Hematopoietic multipotent progenitor cell treated with erythropoietin and hydrocortisone succinate and interleukin-3 and kit ligand, for 8 days (in vitro differentiated cells): ENCODE results near the gene HSPA12B.

Experiments used
- DNase-seq: peaks from one replicate; pipeline ENCODE4 v3.0.0-alpha.2; 2015

HSPA12B gene

GRCh38 chr20:3749087-3749688 is 16.7 kb downstream of the HSPA12B start:
- no peak for DNase-seq

DNA sequence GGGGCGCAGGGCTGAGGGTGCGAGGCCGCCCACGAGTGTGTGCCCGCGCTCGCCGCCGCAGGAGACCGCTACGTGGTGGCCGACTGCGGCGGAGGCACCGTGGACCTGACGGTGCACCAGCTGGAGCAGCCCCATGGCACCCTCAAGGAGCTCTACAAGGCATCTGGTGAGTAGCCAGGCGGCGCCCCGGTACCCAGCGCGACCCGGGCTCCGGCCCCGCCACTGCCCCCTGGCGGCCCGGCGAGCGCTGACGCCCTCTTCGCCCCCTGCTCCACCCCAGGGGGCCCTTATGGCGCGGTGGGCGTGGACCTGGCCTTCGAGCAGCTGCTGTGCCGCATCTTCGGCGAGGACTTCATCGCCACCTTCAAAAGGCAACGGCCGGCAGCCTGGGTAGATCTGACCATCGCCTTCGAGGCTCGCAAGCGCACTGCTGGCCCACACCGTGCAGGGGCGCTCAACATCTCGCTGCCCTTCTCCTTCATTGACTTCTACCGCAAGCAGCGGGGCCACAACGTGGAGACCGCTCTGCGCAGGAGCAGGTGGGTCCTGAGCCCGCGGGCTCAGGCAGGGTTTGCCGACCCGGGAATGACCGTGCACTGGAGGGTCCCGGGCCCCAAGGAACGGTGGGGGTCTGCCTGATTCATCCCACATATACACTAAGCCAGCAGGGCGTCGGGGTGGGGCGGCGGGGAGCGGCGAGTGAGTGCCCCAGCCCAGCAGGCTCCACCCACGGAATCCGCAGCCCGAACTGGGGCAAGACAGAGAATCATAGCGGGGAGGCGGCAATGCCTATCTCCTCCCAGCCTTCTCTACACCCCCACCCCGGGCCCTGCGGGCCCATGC is 17.4 kb downstream of the HSPA12B start:
- DNase-seq, result peak; percentile 49

DNA sequence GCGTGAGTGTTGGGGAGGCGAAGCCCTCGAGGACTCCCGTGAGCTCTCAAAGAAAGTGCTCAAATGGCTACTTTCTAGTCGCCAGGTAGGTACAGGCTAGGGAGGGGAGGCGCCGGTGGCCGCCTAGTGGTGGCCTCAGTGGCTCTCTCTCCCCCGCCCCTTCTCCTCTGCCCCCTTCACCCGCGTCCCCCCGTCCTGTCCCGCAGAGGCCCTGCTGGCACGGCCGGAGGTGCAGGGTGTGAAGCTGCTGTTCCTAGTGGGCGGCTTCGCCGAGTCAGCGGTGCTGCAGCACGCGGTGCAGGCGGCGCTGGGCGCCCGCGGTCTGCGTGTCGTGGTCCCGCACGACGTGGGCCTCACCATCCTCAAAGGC is 18.8 kb downstream of the HSPA12B start:
- no peak for DNase-seq

- DNase-seq, result peak; percentile 97
These were observed 19.3 kb downstream of the HSPA12B start for GRCh38 chr20:3751675-3752385.

GRCh38 chr20:3752386-3752759 is 19.9 kb downstream of the HSPA12B start:
- DNase-seq, result no peak

DNA sequence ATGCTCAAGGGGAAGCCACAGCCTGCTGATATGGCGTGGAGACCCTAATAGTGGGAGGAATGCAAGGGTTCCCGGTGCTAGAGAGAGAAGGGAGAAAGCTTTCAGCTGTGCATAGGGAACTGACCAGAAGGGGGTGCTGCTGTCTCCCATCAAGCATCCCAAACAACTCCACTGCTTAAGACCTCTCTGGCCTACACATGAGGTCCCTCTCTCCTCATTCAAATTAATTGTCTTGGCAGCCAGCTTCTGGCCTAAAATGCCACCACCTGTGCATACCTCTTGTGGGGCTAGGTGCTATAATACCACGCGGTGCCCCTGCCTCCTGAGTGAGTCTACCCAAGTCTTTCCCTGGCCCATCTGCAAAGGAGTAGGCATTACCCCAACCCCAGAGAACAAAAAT is 20.6 kb downstream of the HSPA12B start:
- DNase-seq, result peak; percentile 84

DNA sequence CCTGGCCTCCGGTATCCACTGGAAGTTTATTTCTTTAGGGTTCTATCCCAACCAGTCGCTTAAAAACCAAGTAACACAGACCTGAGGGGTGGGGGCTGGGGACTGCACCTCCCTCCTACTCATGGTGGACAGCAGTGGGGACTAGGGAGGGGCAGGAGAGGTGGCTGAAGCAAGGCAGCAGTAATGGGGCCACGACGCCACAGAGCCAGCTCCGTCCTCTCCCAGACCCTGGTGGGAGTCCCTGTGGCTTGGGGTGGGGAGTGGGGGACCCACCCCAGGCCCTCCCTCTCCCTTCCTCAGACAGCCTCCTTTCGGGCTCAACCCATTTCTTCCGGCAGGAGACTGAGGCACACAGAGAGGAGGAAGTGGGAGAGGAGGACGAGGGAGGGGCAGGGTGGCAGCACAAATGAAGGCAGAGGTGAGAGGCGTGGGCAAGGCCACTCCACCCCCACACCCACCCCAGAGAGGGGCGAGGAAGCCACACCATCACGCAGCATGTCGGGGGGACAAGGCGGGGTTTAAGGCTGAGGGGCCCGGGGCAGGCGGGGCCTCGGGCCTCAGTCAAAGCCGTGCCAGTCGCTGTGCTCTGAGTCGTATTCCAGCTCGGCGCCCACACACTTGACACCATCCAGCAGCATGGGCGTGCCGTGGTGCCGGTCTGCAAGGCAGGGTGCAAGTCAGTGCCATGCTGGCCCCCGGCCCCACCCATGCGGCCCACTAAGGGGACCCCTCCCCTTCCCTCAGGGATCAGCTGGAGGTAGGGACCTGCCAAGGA is 21.2 kb downstream of the HSPA12B start:
- no peak for DNase-seq

GRCh38 chr20:3754276-3754630 is 21.8 kb downstream of the HSPA12B start:
- DNase-seq, result no peak

GRCh38 chr20:3755269-3755668 is 22.8 kb downstream of the HSPA12B start:
- no peak for DNase-seq

GRCh38 chr20:3755814-3756480 is 23.5 kb downstream of the HSPA12B start:
- DNase-seq, result no peak

DNA sequence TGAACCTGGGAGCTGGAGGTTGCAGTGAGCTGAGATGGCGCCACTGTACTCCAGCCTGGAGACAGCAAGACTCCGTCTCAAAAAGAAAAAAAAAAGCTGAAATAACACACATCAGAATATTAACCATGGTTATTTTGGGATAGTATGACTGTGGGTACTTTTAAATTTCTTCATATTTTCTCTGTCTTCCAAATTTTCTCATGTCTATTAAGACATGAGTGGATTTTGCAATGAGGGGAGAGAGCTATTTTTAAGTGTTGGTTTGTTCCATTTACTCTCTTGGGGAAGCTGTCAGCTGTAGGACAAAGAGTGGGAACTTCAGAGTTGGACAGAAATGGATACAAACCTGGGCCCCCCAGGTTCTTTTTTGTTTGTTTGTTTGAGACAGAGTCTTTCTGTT is 24.8 kb downstream of the HSPA12B start:
- no peak for DNase-seq

DNA sequence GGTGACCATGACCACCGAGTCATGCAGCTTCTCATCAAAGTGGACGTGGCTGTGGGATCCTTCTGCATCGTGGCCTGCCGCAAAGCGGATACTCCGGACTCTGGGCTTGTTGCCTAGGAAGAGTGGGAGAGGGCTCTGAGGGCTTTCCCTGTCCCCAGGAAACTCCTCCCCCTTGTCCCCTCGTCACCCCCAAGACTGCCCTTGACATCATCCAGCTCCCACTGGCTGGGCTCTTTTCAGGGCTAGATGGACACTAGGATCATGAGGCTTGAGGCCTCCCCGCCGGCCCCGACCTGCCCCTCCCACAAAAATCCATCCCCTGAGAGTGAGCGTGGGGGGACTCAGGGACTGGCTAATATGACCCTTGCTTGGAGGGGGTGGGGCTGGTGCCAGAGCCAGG is 26.1 kb downstream of the HSPA12B start:
- DNase-seq, result no peak

- no peak for DNase-seq
These were observed 26.9 kb downstream of the HSPA12B start for GRCh38 chr20:3759316-3759823.

GRCh38 chr20:3759884-3760283 is 27.4 kb downstream of the HSPA12B start:
- DNase-seq, result no peak

DNA sequence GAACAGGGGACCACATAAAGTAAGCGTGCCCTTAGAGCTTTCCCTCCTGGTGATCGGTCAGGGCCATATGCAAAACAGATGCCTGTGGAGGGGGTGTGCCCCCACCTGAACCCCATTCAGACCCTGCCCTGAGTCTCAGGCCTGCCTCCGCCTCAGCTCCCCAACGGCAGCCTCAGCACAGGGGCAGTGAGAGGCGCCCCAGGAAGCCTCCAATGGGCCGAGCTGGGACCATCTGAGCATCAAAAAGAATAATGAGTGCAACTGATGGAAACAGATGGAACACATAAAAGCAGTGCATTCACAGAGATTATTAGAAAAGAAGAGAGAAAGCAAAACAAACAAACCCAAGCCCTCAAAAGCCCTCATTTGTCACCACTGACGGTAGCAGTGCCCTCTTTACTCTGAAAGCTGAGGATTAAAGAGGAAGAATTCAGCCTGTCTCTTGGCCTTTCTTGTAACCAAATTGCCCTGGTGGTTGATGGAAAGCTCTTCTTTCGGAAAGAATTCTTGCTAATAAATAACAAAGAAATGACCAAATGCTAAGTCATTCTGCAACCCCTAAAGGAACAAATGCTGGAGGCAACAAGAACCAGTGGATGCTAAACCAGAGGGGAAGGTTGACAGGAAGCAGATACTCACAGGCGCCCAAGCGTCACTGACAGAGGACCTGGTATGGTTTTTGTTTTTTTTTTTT is 28.3 kb downstream of the HSPA12B start:
- DNase-seq, result no peak

DNA sequence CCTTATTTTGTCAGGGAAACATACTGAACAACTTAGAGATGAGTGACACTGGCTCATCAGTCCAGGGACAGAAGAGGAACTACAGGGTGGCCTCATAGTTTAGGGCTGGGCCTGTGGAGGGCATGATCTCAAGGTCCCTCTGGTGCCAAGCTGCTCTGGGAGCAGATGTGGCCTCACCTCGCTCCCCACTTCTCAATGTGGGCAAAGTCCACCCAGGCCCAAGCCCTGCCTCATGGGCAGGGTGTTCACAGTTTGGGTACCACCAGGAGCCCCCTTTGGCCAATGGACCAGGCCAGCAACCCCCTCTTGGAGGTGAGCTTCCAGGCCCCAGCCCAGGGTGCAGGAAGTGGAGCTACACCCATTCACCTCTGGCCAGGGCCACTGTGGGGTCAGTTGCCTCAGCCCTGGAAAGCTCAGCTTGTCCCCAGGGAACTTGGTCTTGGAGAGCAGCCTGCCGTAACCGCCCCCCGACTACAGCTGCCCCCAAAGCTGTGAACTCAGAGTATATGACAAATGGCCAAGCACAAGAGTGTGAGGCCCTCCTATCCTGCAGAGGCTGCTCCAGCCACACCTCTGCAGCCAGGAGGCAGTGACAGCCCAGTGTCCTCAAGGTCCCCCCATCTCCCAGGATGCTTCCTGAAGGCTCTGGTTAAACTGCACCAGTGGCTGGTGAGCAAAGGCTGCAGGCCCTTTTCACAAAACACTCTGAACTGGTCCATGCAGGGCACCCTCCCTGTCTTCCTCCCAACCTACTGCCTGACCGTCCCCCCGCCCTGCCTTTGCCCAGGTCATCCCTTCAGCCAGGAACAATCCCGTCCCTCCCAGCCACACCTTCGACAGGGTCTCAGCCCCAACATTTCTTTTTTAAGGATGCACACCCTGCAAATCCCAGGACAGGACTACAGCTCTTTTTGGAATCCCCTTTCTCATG is 31.5 kb downstream of the HSPA12B start:
- no peak for DNase-seq

GRCh38 chr20:3764659-3765058 is 32.2 kb downstream of the HSPA12B start:
- no peak for DNase-seq

GRCh38 chr20:3765171-3765882 is 32.8 kb downstream of the HSPA12B start:
- DNase-seq, result no peak

GRCh38 chr20:3766422-3767109 is 34.1 kb downstream of the HSPA12B start:
- no peak for DNase-seq

DNA sequence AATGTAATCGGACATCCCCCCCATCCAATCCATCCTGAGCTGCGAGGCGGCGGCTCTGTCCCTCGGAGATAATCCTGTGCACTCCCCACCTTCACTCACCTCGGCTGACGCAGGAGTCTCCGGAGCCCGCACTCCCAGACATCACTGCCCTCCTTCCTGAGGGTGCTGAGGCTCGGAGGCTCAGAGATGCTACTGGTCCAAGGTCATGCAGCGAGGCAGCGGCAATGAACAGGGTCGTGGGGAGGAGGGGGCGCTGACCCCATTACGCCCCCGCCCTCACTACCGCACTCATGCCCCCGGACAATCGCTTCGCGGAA is 34.6 kb downstream of the HSPA12B start:
- DNase-seq, result peak; percentile 82
